Tibial artery (tissue), 4 donors: Measurements from ENCODE around the gene RICTOR.

Experiments used
- DNase-seq, 2 donors: peaks; one replicate each; pipeline ENCODE4 v3.0.0-alpha.2; 2019
- H3K27ac ChIP-seq, 2 donors: fragments of 200-600 bp; sonication (generic) in 1 of 2; 1 replicate in 1 of 2; 2 replicates in 1 of 2; pipeline ENCODE4 v1.5.1; 2018 to 2019; ENCODE audit warnings: mild to moderate bottlenecking in 1 of 2
- H3K27me3 ChIP-seq, 2 donors: fragments of 200-600 bp; sonication (generic) in 1 of 2; one replicate each; pipeline versions ENCODE4 v1.5.1 to v1.6.0; 2016 to 2019
- H3K36me3 ChIP-seq, 3 donors: fragments of 200-600 bp; sonication (generic) in 2 of 3; one replicate each; pipeline ENCODE4 v1.5.1; 2016 to 2019; ENCODE audit warnings: mild to moderate bottlenecking in 2 of 3
- H3K4me1 ChIP-seq, 4 donors: fragments of 200-600 bp; sonication (generic) in 2 of 4; 1 replicate in 3 of 4; 2 replicates in 1 of 4; pipeline ENCODE4 v1.5.1; 2016 to 2019
- H3K4me3 ChIP-seq, 2 donors: fragments of 200-600 bp; sonication (generic) in 1 of 2; 1 replicate in 1 of 2; 2 replicates in 1 of 2; pipeline ENCODE4 v1.5.1; 2018 to 2019; ENCODE audit warnings: mild to moderate bottlenecking in 2 of 2
- H3K9me3 ChIP-seq, 3 donors: fragments of 200-600 bp; sonication (generic) in 1 of 3; one replicate each; pipeline ENCODE4 v1.5.1; 2016 to 2019
- CTCF ChIP-seq, 2 experiments: fragments of 200-600 bp in 1 of 2; fragments of 450-650 bp in 1 of 2; IDR thresholded peaks; one replicate each; pipeline ENCODE4 v1.5.1; 2017 to 2019; ENCODE audit warnings: antibody characterized with exemption in 2 of 2, mild to moderate bottlenecking in 1 of 2, moderate library complexity in 1 of 2
- intact Hi-C: fragments of 100-400 bp; cut with DNase I; formaldehyde crosslinking; loops from one replicate; pipeline ENCODE4 v1.15.0; 2023; ENCODE audit warnings: low total_unique reads

The RICTOR gene

DNA sequence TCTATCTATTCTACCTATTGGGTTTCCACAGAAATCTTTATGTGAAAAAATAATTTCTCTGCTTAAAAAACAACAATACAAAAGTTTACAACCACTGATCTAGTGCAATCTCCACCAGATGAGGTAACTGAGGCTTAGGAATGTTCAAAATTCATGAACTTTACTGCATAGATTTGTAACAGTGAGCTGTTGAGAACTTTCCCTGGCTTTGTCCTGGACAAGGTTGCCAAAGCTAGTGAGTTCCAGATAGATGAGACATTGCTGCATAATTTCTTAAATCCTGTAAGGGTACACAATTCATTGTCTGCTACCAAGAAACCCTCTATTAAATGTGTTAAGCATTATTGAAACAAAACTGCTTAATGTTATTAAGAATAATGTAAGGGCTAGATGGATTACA is 125.7 kb downstream of the RICTOR start:
- intact Hi-C loops: no loop called here
- no peak for DNase-seq
- Histone ChIP-seq H3K36me3 (peaks cover 59 to 81% (median 75%) of the 10 kb centered on the region in 3 donors), H3K4me1 (no peaks in the 10 kb centered on the region), H3K27ac (peak overlapping the region in 1 of 2 donors; percentile 7), H3K4me3 (no peak overlapping the region), H3K9me3 (no peaks in the 10 kb centered on the region), H3K27me3 (no peaks in the 10 kb centered on the region)
- TF ChIP-seq CTCF (IDR thresholded peaks at IDR 0.05): no peak

DNA sequence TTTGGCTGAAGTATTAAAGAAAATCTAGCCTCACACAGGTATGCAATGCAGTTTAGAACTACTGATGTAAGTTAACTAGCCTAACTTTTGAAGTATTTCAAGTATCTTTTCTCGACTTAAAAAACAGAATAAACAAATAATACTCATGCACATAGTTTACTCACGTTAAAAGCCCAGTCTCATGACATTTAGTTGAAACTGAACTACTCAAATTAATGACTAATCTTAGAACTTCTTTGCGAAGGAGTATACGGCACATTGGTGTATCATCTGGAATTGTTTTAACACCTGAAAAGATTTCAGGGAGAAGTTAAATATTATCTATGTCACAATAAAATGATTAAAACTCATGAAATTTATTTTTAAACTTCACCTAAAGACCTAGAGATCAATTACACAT is 129.9 kb downstream of the RICTOR start:
- TF ChIP-seq CTCF (IDR thresholded peaks at IDR 0.05): no peak
- H3K4me1 ChIP-seq: no peaks in the 10 kb centered on the region
- DNase-seq: no peak
- no peak overlapping the region for H3K4me3 ChIP-seq
- no peak overlapping the region for H3K27ac ChIP-seq
- H3K36me3 ChIP-seq: peaks cover 53 to 72% (median 71%) of the 10 kb centered on the region in 3 donors
- intact Hi-C loops: no loop called here
- H3K27me3 ChIP-seq: no peaks in the 10 kb centered on the region
- no peaks in the 10 kb centered on the region for H3K9me3 ChIP-seq

DNA sequence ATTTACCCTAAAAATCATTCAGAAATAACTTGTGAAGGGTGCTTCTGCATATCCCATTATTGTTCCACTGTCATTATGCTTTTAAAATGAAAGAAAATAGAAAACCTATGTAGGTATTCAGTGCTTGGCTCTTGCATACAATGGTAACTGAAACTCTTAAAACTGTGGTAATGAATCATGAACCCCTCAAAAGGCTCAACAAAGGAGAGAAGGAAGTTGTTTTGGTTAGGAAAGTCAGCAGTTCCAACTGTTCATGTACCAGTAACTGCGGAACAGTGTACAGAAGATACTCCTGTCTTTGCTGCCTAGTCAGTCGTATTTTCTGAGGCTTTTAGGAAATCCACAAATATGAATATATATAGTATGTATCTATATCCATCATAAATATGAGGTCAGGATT is 132.3 kb downstream of the RICTOR start:
- H3K36me3 ChIP-seq: peaks cover 44 to 67% (median 60%) of the 10 kb centered on the region in 3 donors

DNA sequence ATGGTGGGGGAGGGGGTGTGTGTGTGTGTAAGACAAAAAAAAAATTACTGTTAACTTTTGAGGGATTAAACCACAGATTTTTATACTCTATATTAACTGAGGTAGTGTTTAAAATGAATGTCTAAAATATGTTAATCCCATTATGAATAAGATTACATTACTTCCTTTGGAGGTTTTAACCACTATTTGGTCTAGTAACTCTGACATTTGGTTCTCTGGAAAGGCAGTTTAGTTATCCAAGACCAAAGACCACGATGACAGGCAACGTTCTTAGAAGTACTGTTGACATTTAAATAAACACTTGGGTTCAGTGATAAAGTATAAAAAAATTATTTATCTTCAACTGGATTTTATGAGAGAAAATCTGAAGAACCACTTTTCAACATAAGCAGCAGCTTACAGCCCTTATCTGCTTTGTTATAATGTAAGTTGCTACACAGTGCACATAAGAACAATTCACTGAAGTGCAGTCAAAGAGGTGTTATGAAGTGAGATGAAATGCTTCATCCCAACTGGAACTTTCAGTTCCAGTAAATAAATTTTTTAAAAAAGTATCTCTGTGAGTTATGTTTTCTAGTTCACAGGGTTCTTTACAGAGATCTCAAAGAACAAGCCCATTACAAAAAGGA is 133.9 kb downstream of the RICTOR start:
- Histone ChIP-seq H3K4me1 (peaks cover 0 to 9% (median 0%) of the 10 kb centered on the region in 4 donors), H3K9me3 (no peaks in the 10 kb centered on the region), H3K27me3 (no peaks in the 10 kb centered on the region), H3K27ac (no peak overlapping the region), H3K36me3 (peaks cover 46 to 68% (median 62%) of the 10 kb centered on the region in 3 donors), H3K4me3 (no peak overlapping the region)
- TF ChIP-seq CTCF (IDR thresholded peaks at IDR 0.05): no peak
- intact Hi-C loops: no loop called here
- DNase-seq: no peak

More for the DNA sequence above, 132.3 kb downstream of the RICTOR start:
- intact Hi-C loops: no loop called here
- TF ChIP-seq CTCF (IDR thresholded peaks at IDR 0.05): no peak
- DNase-seq: no peak
- H3K27ac ChIP-seq: no peak overlapping the region
- H3K4me3 ChIP-seq: no peak overlapping the region
- no peaks in the 10 kb centered on the region for H3K9me3 ChIP-seq
- H3K4me1 ChIP-seq: peaks cover 0 to 9% (median 0%) of the 10 kb centered on the region in 4 donors
- no peaks in the 10 kb centered on the region for H3K27me3 ChIP-seq

GRCh38 chr5:38938973-38939372 is 135.2 kb downstream of the RICTOR start:
- no peak for TF ChIP-seq CTCF (IDR thresholded peaks at IDR 0.05)
- H3K4me1 ChIP-seq: peaks cover 0 to 9% (median 0%) of the 10 kb centered on the region in 4 donors
- H3K9me3 ChIP-seq: no peaks in the 10 kb centered on the region
- intact Hi-C loops: no loop called here
- no peaks in the 10 kb centered on the region for H3K27me3 ChIP-seq
- DNase-seq: no peak
- peaks cover 41 to 67% (median 60%) of the 10 kb centered on the region in 3 donors for H3K36me3 ChIP-seq
- H3K4me3 ChIP-seq: no peak overlapping the region
- H3K27ac ChIP-seq: no peak overlapping the region
